ENCODE results near the gene FXYD4. TPM values are rescaled to one million over a fixed set of nuclear protein-coding genes. Genes with fewer than 3 reads are reported as not detected.

Gene FXYD4
- total RNA-seq, 3 donors from 2014 or later (not counting 1 experiment from before 2014, with no cell fraction given) = not detected

DNA sequence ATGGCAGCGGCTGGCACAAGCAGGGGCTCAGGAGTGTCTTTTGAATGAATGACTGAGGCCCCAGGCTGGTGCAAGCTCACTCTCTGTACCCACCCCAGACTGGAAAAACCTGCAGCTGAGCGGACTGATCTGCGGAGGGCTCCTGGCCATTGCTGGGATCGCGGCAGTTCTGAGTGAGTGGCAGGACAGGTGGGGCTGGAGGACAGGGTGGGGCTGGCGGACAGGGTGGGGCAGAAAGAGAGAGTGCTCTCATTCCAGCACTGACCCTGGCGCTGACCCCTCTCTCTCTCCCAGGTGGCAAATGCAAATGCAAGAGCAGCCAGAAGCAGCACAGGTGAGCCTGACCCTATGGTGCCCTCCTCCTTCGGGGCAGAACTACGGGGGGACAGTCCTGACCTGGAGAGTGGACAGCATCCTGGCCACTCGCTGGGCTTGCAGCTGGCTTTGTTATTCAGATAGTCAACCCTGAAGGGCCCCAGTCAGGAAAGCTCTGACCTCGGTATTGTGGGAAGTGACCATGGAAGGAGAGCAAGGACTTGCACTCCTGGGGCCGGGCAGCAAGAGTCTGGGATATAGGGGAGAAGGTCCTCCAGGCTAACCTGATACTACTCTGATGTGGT, 4.1 kb downstream of the FXYD4 start:
- no peak overlapping the region for H3K4me3 ChIP-seq (ENCODE audit: low read length)
- no peak overlapping the region for H3K27ac ChIP-seq (ENCODE audit: low read length)
- no peak overlapping the region for H3K27ac Mint-ChIP-seq
- no peaks in the 10 kb centered on the region for H3K9me3 ChIP-seq (ENCODE audit: control insufficient read depth, insufficient read depth, low read length)
- peaks cover 0 to 15% of the 10 kb centered on the region in 2 donors for H3K4me1 Mint-ChIP-seq
- WGBS (ENCODE audit: insufficient coverage) = 91% methylated on average over 12 of the region's 12 CpGs
- peaks cover 8% of the 10 kb centered on the region for H3K4me1 ChIP-seq (ENCODE audit: control insufficient read depth, insufficient read depth, low read length)
- intact Hi-C loops (cut with micrococcal nuclease) = no loop called here
- no peaks in the 10 kb centered on the region for H3K9me3 Mint-ChIP-seq
- no peaks in the 10 kb centered on the region for H3K27me3 Mint-ChIP-seq (ENCODE audit: low read depth in 2 of 2)
- ATAC-seq (no peak), DNase-seq (no peak)
- H3K27me3 ChIP-seq (ENCODE audit: control insufficient read depth, insufficient read depth, low read length) = no peaks in the 10 kb centered on the region
- H3K4me3 Mint-ChIP-seq = no peak overlapping the region
- TF ChIP-seq, protein P1, sequence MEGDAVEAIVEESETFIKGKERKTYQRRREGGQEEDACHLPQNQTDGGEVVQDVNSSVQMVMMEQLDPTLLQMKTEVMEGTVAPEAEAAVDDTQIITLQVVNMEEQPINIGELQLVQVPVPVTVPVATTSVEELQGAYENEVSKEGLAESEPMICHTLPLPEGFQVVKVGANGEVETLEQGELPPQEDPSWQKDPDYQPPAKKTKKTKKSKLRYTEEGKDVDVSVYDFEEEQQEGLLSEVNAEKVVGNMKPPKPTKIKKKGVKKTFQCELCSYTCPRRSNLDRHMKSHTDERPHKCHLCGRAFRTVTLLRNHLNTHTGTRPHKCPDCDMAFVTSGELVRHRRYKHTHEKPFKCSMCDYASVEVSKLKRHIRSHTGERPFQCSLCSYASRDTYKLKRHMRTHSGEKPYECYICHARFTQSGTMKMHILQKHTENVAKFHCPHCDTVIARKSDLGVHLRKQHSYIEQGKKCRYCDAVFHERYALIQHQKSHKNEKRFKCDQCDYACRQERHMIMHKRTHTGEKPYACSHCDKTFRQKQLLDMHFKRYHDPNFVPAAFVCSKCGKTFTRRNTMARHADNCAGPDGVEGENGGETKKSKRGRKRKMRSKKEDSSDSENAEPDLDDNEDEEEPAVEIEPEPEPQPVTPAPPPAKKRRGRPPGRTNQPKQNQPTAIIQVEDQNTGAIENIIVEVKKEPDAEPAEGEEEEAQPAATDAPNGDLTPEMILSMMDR (IDR thresholded peaks at IDR 0.05) = no peak
- H3K36me3 Mint-ChIP-seq = no peaks in the 10 kb centered on the region
- H3K36me3 ChIP-seq (ENCODE audit: control insufficient read depth, insufficient read depth, low read length) = no peaks in the 10 kb centered on the region

DNA sequence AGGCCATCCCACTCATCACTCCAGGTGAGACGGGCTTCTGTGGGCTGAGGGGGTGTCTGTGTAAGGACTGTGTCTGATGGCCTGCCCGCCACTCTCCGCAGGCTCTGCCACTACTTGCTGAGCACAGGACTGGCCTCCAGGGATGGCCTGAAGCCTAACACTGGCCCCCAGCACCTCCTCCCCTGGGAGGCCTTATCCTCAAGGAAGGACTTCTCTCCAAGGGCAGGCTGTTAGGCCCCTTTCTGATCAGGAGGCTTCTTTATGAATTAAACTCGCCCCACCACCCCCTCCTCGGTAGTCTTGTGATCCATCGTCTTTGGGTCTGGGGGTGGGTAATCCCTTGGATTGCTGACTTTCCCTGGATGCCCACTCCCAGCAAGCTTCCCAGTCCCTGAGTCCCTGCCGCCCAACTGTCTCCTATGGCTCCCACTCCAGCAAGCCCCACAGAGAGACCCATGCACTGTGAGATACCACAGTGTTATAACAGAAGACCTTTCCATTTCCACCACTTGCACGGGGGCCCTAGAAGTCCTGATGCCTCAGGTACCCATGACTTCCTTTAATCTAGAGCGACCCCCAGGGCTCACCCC, 4.7 kb downstream of the FXYD4 start:
- Histone ChIP-seq H3K4me3 (ENCODE audit: low read length) (no peak overlapping the region), H3K9me3 (ENCODE audit: control insufficient read depth, insufficient read depth, low read length) (no peaks in the 10 kb centered on the region), H3K27me3 (ENCODE audit: control insufficient read depth, insufficient read depth, low read length) (no peaks in the 10 kb centered on the region), H3K36me3 (ENCODE audit: control insufficient read depth, insufficient read depth, low read length) (no peaks in the 10 kb centered on the region), H3K4me1 (ENCODE audit: control insufficient read depth, insufficient read depth, low read length) (peaks cover 8% of the 10 kb centered on the region), H3K27ac (ENCODE audit: low read length) (no peak overlapping the region)
- WGBS (ENCODE audit: insufficient coverage) = 95% methylated on average over 6 of the region's 9 CpGs
- H3K9me3 Mint-ChIP-seq = no peaks in the 10 kb centered on the region
- intact Hi-C loops (cut with micrococcal nuclease) = no loop called here
- H3K36me3 Mint-ChIP-seq = no peaks in the 10 kb centered on the region
- DNase-seq (no peak), ATAC-seq (no peak)
- H3K27ac Mint-ChIP-seq = no peak overlapping the region
- H3K4me3 Mint-ChIP-seq = no peak overlapping the region
- TF ChIP-seq, protein P1 (IDR thresholded peaks at IDR 0.05) = no peak
- peaks cover 0 to 15% of the 10 kb centered on the region in 2 donors for H3K4me1 Mint-ChIP-seq
- H3K27me3 Mint-ChIP-seq (ENCODE audit: low read depth in 2 of 2) = no peaks in the 10 kb centered on the region

DNA sequence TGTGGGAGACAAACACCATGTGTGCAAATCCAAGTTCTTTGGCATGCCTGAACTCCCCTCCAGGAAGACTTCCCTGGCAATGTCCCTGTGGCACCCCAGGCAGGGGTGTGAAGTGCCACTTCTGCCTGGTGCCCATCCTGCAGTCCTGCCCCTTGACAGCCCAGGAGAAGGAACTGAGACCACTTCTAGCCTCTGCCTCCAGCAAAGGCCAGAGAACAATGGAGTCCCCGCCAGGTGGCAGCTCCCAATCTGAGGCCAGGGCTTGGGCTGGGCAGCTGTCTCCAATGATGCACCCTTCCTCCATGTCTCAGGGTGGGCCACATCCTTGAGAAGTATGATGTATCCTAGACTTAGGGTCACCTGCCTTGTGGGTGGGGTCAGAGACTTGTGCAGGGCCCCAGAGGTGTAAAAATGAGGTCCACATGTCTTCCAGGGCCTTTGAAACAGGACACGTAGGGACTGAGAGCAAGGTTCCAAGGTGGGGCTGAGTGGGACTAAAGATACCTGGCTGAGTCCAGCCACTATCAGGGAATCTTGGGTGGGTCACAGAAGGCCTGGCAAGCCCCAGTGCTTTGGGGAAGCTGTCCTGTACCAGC, 5.5 kb downstream of the FXYD4 start:
- Mint-ChIP-seq H3K9me3 (no peaks in the 10 kb centered on the region), H3K27me3 (ENCODE audit: low read depth in 2 of 2) (no peaks in the 10 kb centered on the region)
- WGBS (ENCODE audit: insufficient coverage) = 82% methylated on average over 2 of the region's 2 CpGs

More for the DNA sequence above, 5.5 kb downstream of the FXYD4 start:
- no peak for ATAC-seq
- Mint-ChIP-seq H3K4me3 (no peak overlapping the region), H3K27ac (no peak overlapping the region), H3K36me3 (no peaks in the 10 kb centered on the region), H3K4me1 (peaks cover 0 to 15% of the 10 kb centered on the region in 2 donors)
- no peaks in the 10 kb centered on the region for H3K27me3 ChIP-seq (ENCODE audit: control insufficient read depth, insufficient read depth, low read length)
- TF ChIP-seq, protein P1 (IDR thresholded peaks at IDR 0.05) = no peak
- H3K9me3 ChIP-seq (ENCODE audit: control insufficient read depth, insufficient read depth, low read length) = no peaks in the 10 kb centered on the region
- no peak overlapping the region for H3K27ac ChIP-seq (ENCODE audit: low read length)
- H3K36me3 ChIP-seq (ENCODE audit: control insufficient read depth, insufficient read depth, low read length) = no peaks in the 10 kb centered on the region
- peaks cover 8% of the 10 kb centered on the region for H3K4me1 ChIP-seq (ENCODE audit: control insufficient read depth, insufficient read depth, low read length)
- no peak for DNase-seq
- H3K4me3 ChIP-seq (ENCODE audit: low read length) = no peak overlapping the region
- intact Hi-C loops (cut with micrococcal nuclease) = no loop called here

All from natural killer cell (primary cell).